Urinary bladder (tissue), 4 donors: ENCODE data around the gene MKLN1. TPM values are rescaled to one million over a fixed set of nuclear protein-coding genes. Genes with fewer than 3 reads are reported as not detected.
A peak's percentile ranks its signal among the peaks of the same experiment; 100 is the strongest.
"Not testable (repeated sequence)": the region's sequence is repeated elsewhere in the genome, so short reads cannot be mapped to it uniquely, and the experiment has no call there.

Experiments
- DNase-seq: peaks from one replicate; pipeline ENCODE4 v3.0.0-alpha.2; 2015; ENCODE audit errors: extremely low spot score
- H3K27ac ChIP-seq: one replicate; pipeline ENCODE4 v1.5.1; 2013; ENCODE audit warnings: low read depth, mild to moderate bottlenecking, moderate library complexity
- H3K36me3 ChIP-seq: one replicate; pipeline ENCODE4 v1.6.1; 2013; ENCODE audit warnings: mild to moderate bottlenecking, moderate library complexity; ENCODE audit not compliant: insufficient read depth
- H3K4me1 ChIP-seq: one replicate; pipeline ENCODE4 v1.6.1; 2013; ENCODE audit warnings: mild to moderate bottlenecking, moderate library complexity; ENCODE audit not compliant: insufficient read depth
- H3K4me3 ChIP-seq: one replicate; pipeline ENCODE4 v1.5.1; 2013; ENCODE audit warnings: low read depth, low read length
- WGBS: extraction: QIAGEN DNeasy Blood & Tissue Kit; methylation state at CpG from one replicate; pipeline ENCODE4 v1.1.7; 2013; 5-methylcytosine and 5-hydroxymethylcytosine counted together
- polyA plus RNA-seq: library from polyadenylated mRNA; stranded (reverse); fragments of 200-250 nt; gene quantifications from one replicate; pipeline ENCODE4 v1.2.3, GENCODE V29; 2013
- total RNA-seq: library from RNA; depleted of rRNA; stranded (reverse); fragments of >200 nt; gene quantifications from one replicate; pipeline ENCODE4 v1.2.3, GENCODE V29; 2014
- donor health status: healthy with polysubstance abuse.
- donor health status: healthy.

Gene MKLN1
- total and polyA plus RNA-seq, 2 donors = 14.8 to 133 TPM

DNA sequence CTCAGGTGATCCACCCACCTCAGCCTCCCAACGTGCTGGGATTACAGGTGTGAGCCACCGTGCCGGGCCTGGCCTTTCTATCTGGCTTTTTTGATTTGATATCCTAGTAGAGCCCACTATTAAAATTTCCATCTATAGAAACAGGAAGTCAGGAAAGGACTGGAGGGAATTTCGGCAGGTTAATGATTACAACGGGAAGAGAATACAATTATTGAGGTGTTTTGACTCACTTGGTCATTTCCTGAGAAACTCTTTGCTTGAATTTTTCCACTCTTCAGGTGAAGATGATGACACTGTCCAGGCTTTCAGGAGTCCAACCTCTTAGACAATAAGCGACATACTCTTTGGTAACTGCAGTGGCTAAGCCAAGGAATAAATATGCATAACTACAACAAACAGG lies 1.1 kb upstream of the MKLN1 start:
- Histone ChIP-seq H3K36me3 (no peaks in the 10 kb centered on the region), H3K4me3 (peak overlapping the region; percentile 90), H3K27ac (no peak overlapping the region), H3K4me1 (no peaks in the 10 kb centered on the region)
- DNase-seq = no peak
- WGBS = 81% methylated on average over 6 of the region's 6 CpGs

DNA sequence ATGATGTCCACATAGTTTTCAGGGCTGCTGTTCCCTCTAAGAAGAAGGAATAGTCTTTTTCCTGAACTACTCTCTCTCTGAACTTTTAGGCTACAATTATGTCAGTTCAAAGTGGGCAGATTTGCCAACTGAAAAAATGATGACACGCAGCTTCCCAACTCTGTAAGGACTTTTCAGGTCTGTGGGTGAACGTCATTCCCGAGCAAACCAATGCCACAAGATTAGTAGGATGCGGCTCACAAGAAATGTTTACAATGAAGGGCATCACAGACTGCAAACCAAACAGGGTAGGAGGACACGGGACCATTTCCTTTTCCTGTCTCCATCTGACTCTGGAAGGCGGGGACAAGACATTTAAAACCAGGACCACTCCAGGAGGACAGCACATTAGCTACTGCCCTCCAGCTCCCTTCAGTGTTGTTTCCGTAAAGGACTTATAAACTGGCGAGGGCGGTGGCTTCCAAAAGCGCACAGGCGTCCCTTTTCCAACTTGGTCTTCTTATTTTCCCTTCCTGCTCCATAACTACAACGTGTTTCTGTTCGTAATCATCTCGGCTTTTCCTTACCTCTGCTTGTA lies 539 bp upstream of the MKLN1 start:
- 1% methylated on average over 14 of the region's 14 CpGs for WGBS
- H3K4me1 ChIP-seq = no peaks in the 10 kb centered on the region
- peak overlapping the region; percentile 90 for H3K4me3 ChIP-seq
- H3K36me3 ChIP-seq = no peaks in the 10 kb centered on the region
- DNase-seq = peak; percentile 23
- H3K27ac ChIP-seq = peak overlapping the region; percentile 84

DNA sequence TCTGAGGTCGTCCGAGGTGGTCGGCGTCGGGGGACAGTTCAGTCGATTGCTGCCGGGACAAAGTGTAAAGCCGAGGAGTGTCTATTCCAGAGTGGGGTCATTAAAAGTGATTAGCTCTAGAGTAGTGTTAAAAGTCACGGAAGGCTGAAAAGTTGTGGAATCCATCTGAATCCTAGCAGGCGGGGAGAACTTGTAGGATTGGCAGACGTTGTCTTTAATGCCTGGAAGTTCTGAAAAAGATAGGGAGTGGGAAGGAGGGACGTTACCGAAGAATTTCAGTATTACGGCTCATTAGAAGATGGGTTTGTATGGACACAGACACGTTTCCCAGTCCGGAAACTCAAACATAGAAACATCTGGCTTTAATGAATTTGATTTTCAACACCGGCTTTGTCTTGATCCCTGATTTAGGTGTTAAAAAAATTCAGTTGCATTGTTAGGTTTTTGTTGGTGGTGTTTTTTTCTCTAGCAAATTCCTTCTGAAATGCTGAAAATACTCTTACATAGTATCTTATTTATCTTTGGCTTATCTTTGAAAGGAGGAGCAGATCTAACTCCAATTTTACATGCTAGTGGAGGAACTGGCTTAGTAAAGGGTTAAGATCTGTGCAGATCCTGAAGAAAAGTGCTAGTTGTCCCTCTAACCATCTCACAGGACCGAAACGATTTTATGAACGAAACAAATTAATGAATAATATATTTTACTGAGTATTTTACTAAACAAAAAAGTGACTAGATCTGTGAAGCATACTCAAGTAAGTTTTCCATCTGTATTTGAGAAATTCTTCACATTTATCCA lies 900 bp downstream of the MKLN1 start:
- WGBS = 2% methylated on average over 20 of the region's 20 CpGs
- peak; percentile 14 for DNase-seq
- no peaks in the 10 kb centered on the region for H3K4me1 ChIP-seq

DNA sequence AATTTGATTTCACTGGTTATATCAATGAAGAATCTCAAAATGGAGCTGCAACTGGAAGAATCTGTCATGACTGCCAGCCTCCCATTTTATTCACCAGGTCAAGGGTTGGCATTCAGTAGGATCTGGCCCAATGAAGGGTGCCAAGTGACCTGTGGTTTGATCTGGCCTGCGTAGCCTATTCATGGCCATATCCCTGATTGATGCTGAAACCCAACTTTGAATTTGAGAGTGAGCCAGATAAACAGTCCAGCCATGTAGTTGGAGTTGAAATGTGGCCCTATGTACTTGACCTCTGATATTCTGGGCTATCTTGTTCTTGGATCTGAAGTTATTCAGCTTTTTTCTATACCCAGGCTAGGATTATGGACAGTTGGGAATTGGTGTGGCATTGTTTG lies 1.5 kb downstream of the MKLN1 start:
- Histone ChIP-seq H3K36me3 (no peaks in the 10 kb centered on the region), H3K4me1 (no peaks in the 10 kb centered on the region), H3K4me3 (peak overlapping the region; percentile 90), H3K27ac (no peak overlapping the region)
- WGBS = 66% methylated on average over 1 of the region's 1 CpG
- no peak for DNase-seq

More for the DNA sequence above, 900 bp downstream of the MKLN1 start:
- Histone ChIP-seq H3K27ac (peak overlapping the region; percentile 98), H3K36me3 (no peaks in the 10 kb centered on the region), H3K4me3 (peak overlapping the region; percentile 90)

DNA sequence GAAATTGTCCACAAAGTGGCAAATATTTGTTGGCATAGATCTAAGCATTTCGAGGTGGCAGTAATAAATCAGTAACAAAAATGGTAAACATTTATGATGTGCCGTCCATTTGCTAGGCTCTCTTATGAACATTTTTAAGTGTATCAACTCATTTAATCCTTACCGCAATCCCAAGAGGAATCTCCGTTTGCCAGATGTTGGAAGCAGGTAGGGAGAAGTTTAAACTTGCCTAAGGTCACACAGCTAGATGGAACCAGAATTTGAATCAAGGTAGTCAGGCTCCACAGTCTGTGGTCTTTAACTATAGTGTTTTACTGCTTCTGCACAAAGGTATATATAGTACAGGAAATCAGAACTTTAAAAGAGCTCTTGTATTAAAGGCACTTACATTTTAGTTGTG lies 2.6 kb downstream of the MKLN1 start:
- H3K4me1 ChIP-seq = no peaks in the 10 kb centered on the region
- no peak overlapping the region for H3K4me3 ChIP-seq
- WGBS = 60% methylated on average over 4 of the region's 4 CpGs
- H3K36me3 ChIP-seq = no peaks in the 10 kb centered on the region
- no peak overlapping the region for H3K27ac ChIP-seq
- DNase-seq = no peak

DNA sequence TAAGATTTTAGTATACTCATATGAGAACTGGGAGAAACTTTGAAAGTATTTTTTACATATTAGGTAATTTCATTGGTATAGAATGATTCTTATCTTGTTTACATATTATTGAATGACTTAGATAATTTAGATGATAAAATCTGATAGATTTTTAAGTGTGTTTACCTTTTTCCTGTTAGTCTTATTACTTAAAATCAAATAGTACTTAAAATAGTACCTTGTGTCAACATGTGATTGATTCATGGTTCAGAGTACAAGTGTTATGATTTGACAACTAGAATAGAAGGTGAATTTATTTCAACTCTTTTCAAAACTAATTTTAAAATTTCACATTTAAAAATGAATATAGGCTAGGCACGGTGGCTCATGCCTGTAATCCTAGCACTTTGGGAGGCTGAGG lies 4.1 kb downstream of the MKLN1 start:
- WGBS = 83% methylated on average over 1 of the region's 1 CpG
- no peak for DNase-seq
- Histone ChIP-seq H3K36me3 (no peaks in the 10 kb centered on the region), H3K4me3 (no peak overlapping the region), H3K4me1 (no peaks in the 10 kb centered on the region), H3K27ac (no peak overlapping the region)

DNA sequence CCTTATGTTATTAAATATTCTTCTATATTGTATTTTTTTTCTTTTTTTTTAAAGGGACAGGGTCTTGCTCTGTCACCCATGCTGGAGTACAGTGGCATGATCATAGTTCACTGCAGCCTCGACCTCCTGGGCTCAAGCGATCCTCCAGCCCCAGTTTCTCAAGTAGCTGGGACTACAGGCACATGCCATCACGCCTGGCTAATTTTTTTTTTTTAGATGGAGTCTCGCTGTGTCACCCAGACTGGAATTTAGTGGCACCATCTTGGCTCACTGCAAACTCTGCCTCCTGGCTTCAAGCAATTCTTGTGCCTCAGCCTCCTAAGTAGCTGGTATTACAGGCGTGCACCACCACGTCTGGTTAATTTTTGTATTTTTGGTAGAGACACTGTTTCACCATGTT lies 5.1 kb downstream of the MKLN1 start:
- not testable (repeated sequence) for H3K4me3 ChIP-seq, H3K27ac ChIP-seq, H3K4me1 ChIP-seq, H3K36me3 ChIP-seq, DNase-seq
- WGBS = 98% methylated on average over 6 of the region's 6 CpGs

DNA sequence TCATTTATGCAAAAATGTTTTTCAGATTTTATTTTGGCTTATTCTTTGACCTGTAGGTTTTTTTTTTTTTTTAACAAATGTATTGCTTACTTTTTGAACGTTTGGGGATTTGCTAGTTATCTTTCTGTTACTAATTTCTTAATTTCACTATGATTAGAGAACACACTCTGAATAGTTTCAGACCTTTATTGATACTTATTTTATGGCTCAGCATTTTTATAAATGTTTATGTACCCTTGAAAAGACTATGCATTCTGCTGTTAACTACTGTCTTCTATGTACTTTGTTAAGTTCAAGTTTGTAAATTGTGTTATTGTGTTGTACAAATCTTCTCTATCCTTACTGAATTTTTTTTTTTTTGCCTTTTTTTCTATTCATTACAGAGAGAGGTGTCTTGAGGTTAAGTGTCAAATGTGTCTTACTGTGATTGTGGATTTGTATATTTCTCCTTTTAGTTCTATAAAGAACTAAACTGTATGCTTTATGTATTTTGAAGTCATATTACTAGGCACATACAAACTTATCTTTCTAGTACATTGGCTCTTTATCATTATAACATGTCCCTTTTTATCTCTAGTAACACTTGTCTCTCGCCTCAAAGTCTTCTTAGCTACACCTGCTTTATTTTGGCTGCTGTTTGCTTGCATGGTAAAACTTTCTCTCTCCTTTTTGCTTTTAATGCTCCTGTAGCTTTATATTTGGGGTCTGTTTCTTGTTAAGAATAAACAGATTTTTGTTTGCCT lies 8.1 kb downstream of the MKLN1 start:
- no peak for DNase-seq
- H3K36me3 ChIP-seq = no peaks in the 10 kb centered on the region
- H3K4me3 ChIP-seq = no peak overlapping the region
- 76% methylated on average over 2 of the region's 2 CpGs for WGBS
- H3K27ac ChIP-seq = no peak overlapping the region
- H3K4me1 ChIP-seq = no peaks in the 10 kb centered on the region

DNA sequence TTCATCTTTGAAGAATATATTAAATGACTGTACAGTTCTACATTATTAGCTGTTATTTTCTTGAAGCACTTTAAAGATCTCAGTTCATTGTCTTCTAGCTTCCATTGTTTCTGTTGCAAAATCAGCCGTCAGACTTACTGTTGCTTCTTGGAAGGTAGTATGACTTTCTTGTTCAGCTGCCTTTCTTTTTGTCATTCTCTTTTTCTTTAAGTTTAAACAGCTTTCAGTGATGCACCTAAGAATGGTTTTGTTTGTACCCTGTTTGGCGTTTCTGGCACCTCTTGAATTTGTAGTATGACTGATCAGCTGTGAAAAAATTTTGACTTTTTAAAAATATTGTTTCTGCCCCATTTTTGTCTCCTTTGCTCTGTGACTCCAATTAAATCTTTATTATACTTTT lies 9.3 kb downstream of the MKLN1 start:
- no peaks in the 10 kb centered on the region for H3K4me1 ChIP-seq
- no peak overlapping the region for H3K27ac ChIP-seq
- H3K4me3 ChIP-seq = no peak overlapping the region
- over 99% methylated on average over 2 of the region's 2 CpGs for WGBS
- H3K36me3 ChIP-seq = no peaks in the 10 kb centered on the region
- no peak for DNase-seq

DNA sequence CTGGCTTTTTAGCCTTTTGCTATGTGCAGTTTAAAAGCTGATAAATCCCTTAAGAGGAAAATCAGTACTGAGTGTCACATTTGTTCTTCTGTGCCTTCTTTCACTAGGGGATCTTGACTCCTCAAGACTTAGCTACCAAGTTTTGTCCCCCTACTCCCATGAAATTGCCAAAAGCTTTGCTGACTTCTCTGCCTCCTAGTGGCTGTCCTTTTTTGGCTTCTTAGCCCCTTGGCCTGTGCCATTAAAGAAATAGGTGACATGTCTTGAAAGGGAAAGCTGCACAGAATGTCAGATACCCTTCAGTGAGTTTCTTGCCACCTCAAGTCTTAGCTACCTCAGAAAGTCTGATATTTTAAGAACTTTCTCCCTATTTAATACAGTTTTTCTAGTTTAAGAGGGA lies 10.5 kb downstream of the MKLN1 start:
- Histone ChIP-seq H3K36me3 (no peaks in the 10 kb centered on the region), H3K27ac (no peak overlapping the region), H3K4me3 (no peak overlapping the region), H3K4me1 (no peaks in the 10 kb centered on the region)
- DNase-seq = no peak

DNA sequence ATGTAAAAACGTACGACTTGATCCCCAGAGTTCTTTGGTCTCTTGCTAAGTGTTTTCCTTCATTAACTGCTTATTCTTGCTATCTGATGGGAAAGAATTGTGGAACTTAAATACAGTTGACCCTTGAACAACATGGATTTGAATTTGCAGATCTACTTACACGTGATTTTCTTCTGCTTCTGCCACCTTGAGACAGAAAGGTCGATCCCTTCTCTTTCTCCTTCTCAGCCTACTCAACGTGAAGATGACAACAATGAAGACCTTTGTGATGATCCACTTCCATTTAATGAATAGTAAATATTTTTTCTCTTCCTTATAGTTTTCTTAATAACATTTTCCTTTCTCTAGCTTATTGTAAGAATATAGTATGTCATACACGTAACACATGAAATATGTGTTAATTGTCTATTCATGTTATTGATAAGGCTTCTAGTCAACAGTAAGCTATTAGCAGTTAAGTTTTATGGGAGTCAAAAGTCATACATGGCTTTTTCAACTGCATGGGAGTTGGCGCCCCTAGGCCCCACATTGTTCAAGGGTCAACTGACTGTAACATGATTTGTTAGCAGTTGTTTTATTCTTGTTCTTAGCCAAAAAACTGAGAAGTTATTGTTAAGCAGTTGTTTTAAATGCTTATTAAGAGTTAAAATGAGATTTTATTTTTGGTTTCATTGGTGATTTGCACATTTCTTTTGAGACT lies 11.2 kb downstream of the MKLN1 start:
- DNase-seq = no peak
- no peaks in the 10 kb centered on the region for H3K36me3 ChIP-seq
- 79% methylated on average over 7 of the region's 7 CpGs for WGBS
- H3K27ac ChIP-seq = no peak overlapping the region
- H3K4me1 ChIP-seq = no peaks in the 10 kb centered on the region
- no peak overlapping the region for H3K4me3 ChIP-seq

DNA sequence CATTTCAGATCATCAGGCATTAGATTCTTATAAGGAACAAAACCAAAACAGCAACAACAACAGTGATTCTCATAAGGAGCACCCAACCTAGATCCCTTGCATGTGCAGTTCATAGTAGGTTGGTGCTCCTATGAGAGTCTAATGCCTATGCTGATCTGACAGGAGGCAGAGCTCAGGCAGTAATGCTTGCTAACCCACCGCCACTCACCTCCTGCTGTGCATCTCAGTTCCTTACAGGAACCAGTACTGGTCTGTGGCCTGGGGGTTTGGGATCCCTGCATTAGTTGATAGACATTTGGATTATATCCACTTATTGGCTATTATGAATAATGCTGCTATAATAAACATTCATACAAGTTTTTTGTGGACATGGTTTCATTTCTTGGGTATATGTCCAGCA lies 14.0 kb downstream of the MKLN1 start:
- WGBS = 94% methylated on average over 1 of the region's 1 CpG
- Histone ChIP-seq H3K4me3 (no peak overlapping the region), H3K4me1 (no peaks in the 10 kb centered on the region), H3K27ac (no peak overlapping the region), H3K36me3 (no peaks in the 10 kb centered on the region)
- no peak for DNase-seq

DNA sequence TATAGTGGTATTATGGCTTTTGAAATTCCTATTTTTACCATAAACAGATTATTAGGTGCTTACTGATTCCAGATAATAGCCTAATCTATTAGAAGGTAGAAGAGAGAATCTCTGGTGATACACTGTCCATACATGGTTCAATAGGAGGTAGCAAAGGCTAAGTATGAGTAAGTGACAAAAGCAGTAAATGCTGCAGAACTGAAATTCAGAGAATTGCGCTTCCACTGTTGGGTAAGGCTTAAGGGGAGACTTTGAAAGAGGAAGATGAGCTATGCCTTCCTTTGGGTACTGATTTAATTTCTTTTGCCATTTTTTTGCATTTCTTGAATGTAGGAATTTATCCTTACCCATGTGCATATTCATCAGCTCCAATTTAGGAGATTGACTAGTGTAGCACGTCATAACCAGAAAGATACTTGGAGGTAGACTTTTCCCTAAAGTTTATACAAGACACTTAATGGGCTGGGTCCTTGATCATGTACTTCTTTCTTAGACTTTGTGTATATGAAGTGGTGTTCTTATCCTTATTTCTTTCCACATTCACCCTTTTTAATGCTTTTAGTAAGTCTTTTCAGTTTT lies 15.3 kb downstream of the MKLN1 start:
- no peak for DNase-seq
- no peaks in the 10 kb centered on the region for H3K4me1 ChIP-seq
- H3K27ac ChIP-seq = no peak overlapping the region
- no peak overlapping the region for H3K4me3 ChIP-seq
- no peaks in the 10 kb centered on the region for H3K36me3 ChIP-seq
- WGBS = 88% methylated on average over 2 of the region's 2 CpGs
